HTR-8/SVneo (cell line): ENCODE data around the gene PCBP3.

Experiments
- DNase-seq: peaks from one replicate; pipeline ENCODE4 v3.0.0; 2011; ENCODE audit warnings: low spot score, mixed read lengths; ENCODE audit not compliant: insufficient read length
- FAIRE-seq: peaks from 2 replicates; lab custom pipeline; 2011; peaks lifted over from hg19 to GRCh38; lab: Jason Lieb, UNC

The PCBP3 gene

GRCh38 chr21:45976701-45977311, 333.3 kb downstream of the PCBP3 start:
- FAIRE-seq, result no peak
- no peak for DNase-seq

GRCh38 chr21:45977396-45977795, 333.9 kb downstream of the PCBP3 start:
- no peak for FAIRE-seq
- DNase-seq, result no peak

GRCh38 chr21:45979141-45979631, 335.7 kb downstream of the PCBP3 start:
- DNase-seq (no peak), FAIRE-seq (no peak)

- DNase-seq, result no peak
- FAIRE-seq, result no peak
Observed at GRCh38 chr21:45979651-45980050, 336.1 kb downstream of the PCBP3 start.

GRCh38 chr21:45980271-45980670, 336.7 kb downstream of the PCBP3 start:
- DNase-seq, result no peak
- no peak for FAIRE-seq

GRCh38 chr21:45980697-45981096, 337.2 kb downstream of the PCBP3 start:
- no peak for DNase-seq
- FAIRE-seq, result no peak

- DNase-seq (peak; percentile 93), FAIRE-seq (peak; percentile 20)
Observed at GRCh38 chr21:45981151-45982091, 337.9 kb downstream of the PCBP3 start, which contains the start of gene COL6A1. Gene COL6A1, plus strand, starts transcription at chr21:45981770. Its CDS starts 81 bp downstream, at chr21:45981851.

GRCh38 chr21:45982092-45982757, 338.7 kb downstream of the PCBP3 start:
- FAIRE-seq (no peak), DNase-seq (no peak)

GRCh38 chr21:45982758-45983648, 339.5 kb downstream of the PCBP3 start:
- FAIRE-seq, result no peak
- no peak for DNase-seq

- DNase-seq, result no peak
- FAIRE-seq, result no peak
Observed at GRCh38 chr21:45983649-45983965, 340.1 kb downstream of the PCBP3 start.

- DNase-seq, result no peak
Observed at GRCh38 chr21:45983981-45984551, 340.5 kb downstream of the PCBP3 start.

GRCh38 chr21:45984584-45985095, 341.1 kb downstream of the PCBP3 start:
- no peak for DNase-seq
- FAIRE-seq, result peak; percentile 62

More at GRCh38 chr21:45983981-45984551, 340.5 kb downstream of the PCBP3 start:
- FAIRE-seq, result no peak

- no peak for DNase-seq
- FAIRE-seq, result no peak
Observed at GRCh38 chr21:45985471-45986315, 342.2 kb downstream of the PCBP3 start.

GRCh38 chr21:45986316-45987051, 343.0 kb downstream of the PCBP3 start:
- no peak for DNase-seq
- no peak for FAIRE-seq

- no peak for FAIRE-seq
- no peak for DNase-seq
Observed at GRCh38 chr21:45987121-45987711, 343.7 kb downstream of the PCBP3 start.

- FAIRE-seq, result no peak
Observed at GRCh38 chr21:45988366-45989347, 345.1 kb downstream of the PCBP3 start.

More at GRCh38 chr21:45988366-45989347, 345.1 kb downstream of the PCBP3 start:
- no peak for DNase-seq
